Brain microvascular endothelial cell (primary cell): ENCODE measurements around the gene WWOX.

Source experiments
- DNase-seq: peaks from one replicate; pipeline ENCODE4 v3.0.0-alpha.2; 2020
- H3K27ac ChIP-seq: fragments of 250-450 bp; sonication (Bioruptor Pico); 2 replicates; pipeline ENCODE4 v1.5.1; 2020; ENCODE audit warnings: mild to moderate bottlenecking, moderate library complexity
- H3K27me3 ChIP-seq: fragments of 250-450 bp; sonication (Bioruptor Pico); replicated peaks from 2 replicates; pipeline ENCODE4 v1.5.1; 2020; ENCODE audit warnings: mild to moderate bottlenecking
- H3K36me3 ChIP-seq: fragments of 250-450 bp; sonication (Bioruptor Pico); replicated peaks from 2 replicates; pipeline ENCODE4 v1.5.1; 2020; ENCODE audit warnings: mild to moderate bottlenecking
- H3K4me3 ChIP-seq: 2 replicates; pipeline ENCODE4 v1.5.1; 2011; ENCODE audit warnings: low read depth, mild to moderate bottlenecking, control low read depth, low read length, moderate library complexity
- CTCF ChIP-seq: IDR thresholded peaks from 2 replicates; pipeline ENCODE4 v1.5.1; 2011; ENCODE audit warnings: low read depth, mild to moderate bottlenecking, moderate library complexity, low read length, control low read depth, inconsistent platforms; ENCODE audit errors: missing control alignments
- in situ Hi-C: cut with HindIII; loops from 2 replicates; pipeline ENCODE4 v1.10.0; 2017; ENCODE audit warnings: low sequenced_read_pairs, low pct_ligation_motif_present

The WWOX gene

GRCh38 chr16:78553268-78554039 lies 454.0 kb downstream of the WWOX start:
- in situ Hi-C loops = no loop called here

GRCh38 chr16:78556421-78556820 lies 457.0 kb downstream of the WWOX start:
- no peak for DNase-seq
- H3K36me3 ChIP-seq = no peaks in the 10 kb centered on the region
- H3K27me3 ChIP-seq = no peaks in the 10 kb centered on the region
- in situ Hi-C loops = no loop called here
- H3K27ac ChIP-seq = no peak overlapping the region
- TF ChIP-seq CTCF = no peak
- H3K4me3 ChIP-seq = no peak overlapping the region

More at GRCh38 chr16:78553268-78554039, 454.0 kb downstream of the WWOX start:
- no peak for TF ChIP-seq CTCF
- H3K27ac ChIP-seq = no peak overlapping the region
- no peaks in the 10 kb centered on the region for H3K27me3 ChIP-seq
- DNase-seq = no peak
- no peaks in the 10 kb centered on the region for H3K36me3 ChIP-seq
- no peak overlapping the region for H3K4me3 ChIP-seq

- no peak overlapping the region for H3K4me3 ChIP-seq
- in situ Hi-C loops = no loop called here
- H3K27ac ChIP-seq = no peak overlapping the region
- no peaks in the 10 kb centered on the region for H3K36me3 ChIP-seq
- DNase-seq = no peak
- no peak for TF ChIP-seq CTCF
- no peaks in the 10 kb centered on the region for H3K27me3 ChIP-seq
Observed at GRCh38 chr16:78560997-78561396, 461.5 kb downstream of the WWOX start.

GRCh38 chr16:78562111-78562510 lies 462.7 kb downstream of the WWOX start:
- Histone ChIP-seq H3K36me3 (no peaks in the 10 kb centered on the region), H3K4me3 (no peak overlapping the region), H3K27ac (no peak overlapping the region), H3K27me3 (no peaks in the 10 kb centered on the region)
- DNase-seq = no peak
- in situ Hi-C loops = no loop called here
- no peak for TF ChIP-seq CTCF

- no peak for DNase-seq
- TF ChIP-seq CTCF = no peak
- H3K27ac ChIP-seq = no peak overlapping the region
- in situ Hi-C loops = no loop called here
- H3K27me3 ChIP-seq = no peaks in the 10 kb centered on the region
- no peak overlapping the region for H3K4me3 ChIP-seq
- H3K36me3 ChIP-seq = no peaks in the 10 kb centered on the region
Observed at GRCh38 chr16:78562650-78563049, 463.2 kb downstream of the WWOX start.

- no peak for TF ChIP-seq CTCF
- no peak overlapping the region for H3K27ac ChIP-seq
- in situ Hi-C loops = no loop called here
- H3K36me3 ChIP-seq = no peaks in the 10 kb centered on the region
- DNase-seq = no peak
- H3K4me3 ChIP-seq = no peak overlapping the region
- no peaks in the 10 kb centered on the region for H3K27me3 ChIP-seq
Observed at GRCh38 chr16:78563905-78564304, 464.5 kb downstream of the WWOX start.
